SK-MEL-5 (cell line): ENCODE results near the gene GCK. TPM values are rescaled to one million over a fixed set of nuclear protein-coding genes. Genes with fewer than 3 reads are reported as not detected.

Source experiments
- DNase-seq: peaks from one replicate; pipeline ENCODE4 v3.0.0-alpha.2; 2016; ENCODE audit warnings: low read depth, low spot score
- in situ Hi-C: cut with HindIII; loops from 2 replicates; pipeline ENCODE4 v1.10.0; 2016; ENCODE audit warnings: low sequenced_read_pairs, high pct_unique_total_duplicates, low pct_unique_long_range_greater_than_20kb
- small RNA-seq, 2 experiments: library from RNA; depleted of rRNA; stranded (forward); fragments of <200 nt; gene quantifications; one replicate each; pipeline ENCODE3, GENCODE V24; 2014
- total RNA-seq: library from RNA; depleted of rRNA; stranded (reverse); fragments of >200 nt; shearing (Covaris generic); gene quantifications from 2 replicates; pipeline ENCODE4 v1.2.3, GENCODE V29; 2014; rRNA removed

GCK gene
- total RNA-seq, 1 experiment from 2014 or later: not detected

DNA sequence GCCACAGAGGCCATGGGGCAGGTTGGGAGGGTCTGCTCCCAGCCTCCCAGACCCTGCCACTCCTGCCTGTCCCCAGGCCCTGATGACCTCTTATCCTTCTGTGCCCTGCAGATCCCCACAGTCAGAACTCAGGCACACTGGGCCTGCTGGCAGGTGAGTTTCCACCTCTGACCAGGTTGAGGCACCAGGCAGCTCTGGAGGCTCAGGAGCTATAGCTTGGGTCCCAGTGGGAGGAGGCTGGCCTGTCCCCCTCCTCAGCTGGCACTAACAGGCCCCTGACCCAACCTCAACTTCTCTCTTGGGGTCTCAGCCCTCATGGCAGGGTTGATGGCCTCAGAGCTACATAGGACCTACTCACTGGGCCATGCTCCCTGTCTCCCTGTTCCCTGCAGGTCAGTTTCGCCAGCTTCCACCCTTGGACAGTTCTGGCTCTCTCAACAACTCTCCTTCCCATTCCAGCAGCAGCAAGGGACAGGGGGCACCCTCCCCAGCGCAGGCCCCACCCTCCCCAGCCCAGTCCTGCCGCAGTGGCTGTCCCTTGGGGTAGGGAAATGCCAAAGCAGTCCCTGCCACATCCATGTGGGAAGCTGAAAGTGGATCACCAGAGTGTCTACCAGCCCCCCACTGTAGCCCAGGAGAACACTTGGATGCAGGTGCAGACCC is 87.8 kb downstream of the GCK start:
- DNase-seq: no peak
- in situ Hi-C loops: no loop called here

DNA sequence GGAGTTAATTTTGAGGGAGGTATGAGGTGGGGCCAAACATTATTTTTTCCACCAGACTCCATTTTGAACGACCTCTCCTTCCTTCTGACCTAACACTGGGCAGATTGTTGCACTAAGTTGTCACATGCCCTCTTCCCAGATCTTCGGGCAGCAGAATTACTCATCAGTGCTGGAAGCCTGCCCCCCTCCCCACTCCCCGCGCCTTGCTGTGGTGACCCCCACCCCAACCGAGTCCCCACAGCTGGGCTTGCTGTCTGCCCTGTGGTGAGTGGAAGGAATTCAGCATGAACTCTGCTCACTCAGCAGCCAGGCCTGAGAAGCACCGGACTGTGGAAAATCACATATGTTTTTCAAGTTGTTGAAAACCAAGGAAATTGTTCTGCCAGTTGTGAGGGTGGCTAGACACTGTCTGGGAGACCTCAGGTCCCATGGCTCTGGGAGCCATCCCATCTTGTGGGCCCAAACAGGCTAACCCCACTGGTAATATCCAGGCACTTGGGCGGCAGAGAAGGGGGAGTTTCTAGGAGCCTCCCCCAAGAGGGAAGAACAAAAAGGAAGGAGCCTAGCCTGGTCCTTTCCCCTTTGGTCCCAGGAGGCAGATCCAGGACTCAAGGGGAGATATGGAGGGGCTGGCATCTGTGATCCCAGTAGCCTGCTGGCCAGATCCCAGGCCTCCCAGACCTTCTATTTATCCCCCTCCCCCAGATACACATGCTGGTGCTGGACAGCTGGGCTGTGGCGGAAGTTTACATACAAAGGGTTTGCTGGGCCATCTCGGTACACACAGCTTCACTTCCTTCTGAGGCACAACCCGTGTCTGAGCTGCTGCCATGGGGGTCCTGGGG is 88.6 kb downstream of the GCK start:
- in situ Hi-C loops: no loop called here
- peak; percentile 51 for DNase-seq

- DNase-seq: no peak
- in situ Hi-C loops: loop anchor here (25.0 kb wide), 1 partner anchor 113 kb away; the partner anchor contains the start of gene YKT6
Observed at GRCh38 chr7:44099669-44100068, 89.6 kb downstream of the GCK start.

GRCh38 chr7:44098092-44099068 is 90.9 kb downstream of the GCK start:
- no peak for DNase-seq
- in situ Hi-C loops: loop anchor here (25.0 kb wide), 1 partner anchor 114 kb away; the partner anchor contains the start of gene YKT6

GRCh38 chr7:44097064-44097932 is 91.9 kb downstream of the GCK start:
- in situ Hi-C loops: loop anchor here (25.0 kb wide), 1 partner anchor 115 kb away; the partner anchor contains the start of gene YKT6
- DNase-seq: no peak

DNA sequence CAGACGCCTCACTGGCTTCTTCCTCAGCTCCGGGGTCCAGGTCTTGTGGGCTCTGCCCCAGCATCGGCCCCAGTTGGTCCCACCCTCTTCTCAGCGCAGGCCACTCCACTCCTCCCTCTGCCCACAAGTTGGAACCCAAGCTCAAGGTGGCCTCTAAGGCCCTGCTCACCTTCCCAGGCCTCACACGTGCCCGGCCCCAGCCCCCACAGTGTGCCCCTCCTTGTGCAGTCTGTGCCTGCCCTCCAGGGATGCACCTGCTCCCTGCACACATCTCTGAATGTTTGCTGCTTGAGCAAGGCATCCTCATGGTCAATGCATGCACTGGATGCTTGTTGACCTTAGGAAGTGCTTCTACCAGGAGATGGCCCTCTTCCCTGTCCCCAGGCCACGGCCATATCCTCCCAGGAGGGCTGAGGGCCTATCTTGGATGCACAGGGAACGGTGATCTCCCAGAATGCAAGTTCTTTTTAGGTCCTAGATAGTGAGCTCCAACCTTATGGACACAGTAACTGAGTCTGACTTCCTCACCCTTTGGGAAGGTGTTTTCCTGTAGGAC is 92.8 kb downstream of the GCK start:
- DNase-seq: no peak
- in situ Hi-C loops: loop anchor here (25.0 kb wide), 1 partner anchor 116 kb away; the partner anchor contains the start of gene YKT6

DNA sequence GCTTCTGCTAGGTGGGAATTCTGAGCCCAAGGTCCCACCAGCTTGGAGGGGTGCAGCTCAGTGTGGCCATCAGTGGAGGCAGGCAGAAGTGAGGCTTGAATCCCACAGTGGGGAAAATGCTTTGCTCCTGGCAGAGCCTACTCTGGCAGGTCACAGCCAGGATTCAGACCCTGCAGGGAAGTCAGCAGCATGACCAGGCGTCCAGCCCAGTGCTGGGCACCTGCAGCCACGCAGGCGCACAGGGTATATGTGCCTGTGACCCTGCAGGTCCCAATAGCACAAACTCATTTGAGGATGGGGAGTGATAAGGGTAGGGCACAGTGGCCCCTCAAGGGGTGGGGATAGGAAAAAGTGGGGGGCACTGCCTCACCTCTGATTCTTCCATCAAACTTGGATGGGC is 93.5 kb downstream of the GCK start:
- DNase-seq: no peak
- in situ Hi-C loops: loop anchor here (25.0 kb wide), 1 partner anchor 117 kb away; the partner anchor contains the start of gene YKT6

DNA sequence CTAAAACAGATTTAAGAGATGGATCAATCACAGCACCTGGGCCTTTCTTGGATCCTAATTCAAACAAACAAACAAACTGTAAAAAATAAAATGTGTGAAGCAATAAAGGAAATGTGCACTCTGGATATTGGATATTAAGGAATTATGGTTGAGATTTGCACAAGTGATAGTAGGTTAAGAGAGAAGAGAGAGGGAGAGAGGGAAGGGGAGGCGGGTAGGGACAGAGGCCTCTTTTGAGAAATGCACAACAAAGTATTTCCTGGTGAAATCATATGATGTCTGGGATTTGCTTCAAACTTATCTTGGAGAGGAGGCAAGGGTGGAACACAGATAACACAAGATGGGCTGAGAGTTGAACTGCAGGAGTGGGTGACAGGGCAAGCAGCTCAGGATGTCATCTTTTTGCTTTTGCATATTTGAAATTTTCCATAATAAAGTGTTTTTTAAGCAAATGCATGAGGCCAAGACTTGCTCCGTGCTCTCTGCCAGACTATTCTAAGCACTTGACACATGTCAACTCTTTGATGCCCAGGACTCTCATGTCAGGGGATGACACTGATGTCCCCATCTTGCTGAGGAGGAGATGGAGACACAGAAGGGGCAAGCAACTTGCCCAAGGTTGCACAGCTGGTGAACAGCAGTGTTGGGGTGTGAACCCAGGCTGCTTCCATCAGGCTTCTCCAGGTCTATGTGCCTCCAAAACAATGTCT is 94.2 kb downstream of the GCK start:
- DNase-seq: peak; percentile 81
- in situ Hi-C loops: loop anchor here (25.0 kb wide), 1 partner anchor 117 kb away; the partner anchor contains the start of gene YKT6

DNA sequence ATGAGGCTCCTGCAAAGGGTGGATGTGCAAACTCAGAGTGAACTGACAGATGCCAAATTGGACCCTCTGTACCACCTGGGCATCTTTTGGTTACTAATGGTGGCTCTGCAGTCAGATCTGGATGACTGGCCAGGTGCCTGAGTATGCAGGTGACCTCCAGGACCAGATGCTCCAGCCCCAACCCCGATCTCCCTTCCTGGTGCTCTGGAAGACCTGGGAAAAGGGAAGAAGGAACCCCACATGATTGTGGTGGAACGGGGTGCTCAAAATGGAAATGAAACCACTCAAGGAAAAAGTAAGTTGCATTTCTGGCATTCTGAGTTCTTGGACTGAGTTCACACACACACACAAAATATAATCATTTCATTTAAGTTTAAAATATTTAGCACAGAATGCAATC is 94.9 kb downstream of the GCK start:
- in situ Hi-C loops: loop anchor here (25.0 kb wide), 1 partner anchor 118 kb away; the partner anchor contains the start of gene YKT6
- no peak for DNase-seq

Small RNA genes lying within 50 kb of the gene (small RNA-seq; reads per million reads assigned to genes)
- gene RNA5SP230: 0 to 0.05 reads per million in 2 experiments

Other genes with a start within 250 kb of the GCK start
- not detected in 2 replicates for gene SPDYE1, start 191.5 kb downstream of the GCK start, total RNA-seq
- gene DBNL, start 144.7 kb downstream of the GCK start, total RNA-seq: 146 and 161 TPM in 2 replicates
- gene PGAM2, start 123.9 kb downstream of the GCK start, total RNA-seq: not detected in 2 replicates
- 12.7 and 13.7 TPM in 2 replicates for gene POLM, start 106.9 kb downstream of the GCK start, total RNA-seq
- gene AEBP1, start 85.1 kb downstream of the GCK start, total RNA-seq: not detected in 2 replicates
- gene POLD2, start 65.9 kb downstream of the GCK start, total RNA-seq: 167 and 172 TPM in 2 replicates
- gene MYL7, start 48.1 kb downstream of the GCK start, total RNA-seq: not detected in 2 replicates
- 159 and 163 TPM in 2 replicates for gene YKT6, start 11.5 kb upstream of the GCK start, total RNA-seq
- 0.13 and 0.37 TPM in 2 replicates for gene CAMK2B, start 136.2 kb upstream of the GCK start, total RNA-seq